ENCODE data around the gene ITGB5. TPM values are rescaled to one million over a fixed set of nuclear protein-coding genes. Genes with fewer than 3 reads are reported as not detected.
A peak's percentile ranks its signal among the peaks of the same experiment; 100 is the strongest.

Gene ITGB5
- total RNA-seq, 1 donor, result 308 TPM

DNA sequence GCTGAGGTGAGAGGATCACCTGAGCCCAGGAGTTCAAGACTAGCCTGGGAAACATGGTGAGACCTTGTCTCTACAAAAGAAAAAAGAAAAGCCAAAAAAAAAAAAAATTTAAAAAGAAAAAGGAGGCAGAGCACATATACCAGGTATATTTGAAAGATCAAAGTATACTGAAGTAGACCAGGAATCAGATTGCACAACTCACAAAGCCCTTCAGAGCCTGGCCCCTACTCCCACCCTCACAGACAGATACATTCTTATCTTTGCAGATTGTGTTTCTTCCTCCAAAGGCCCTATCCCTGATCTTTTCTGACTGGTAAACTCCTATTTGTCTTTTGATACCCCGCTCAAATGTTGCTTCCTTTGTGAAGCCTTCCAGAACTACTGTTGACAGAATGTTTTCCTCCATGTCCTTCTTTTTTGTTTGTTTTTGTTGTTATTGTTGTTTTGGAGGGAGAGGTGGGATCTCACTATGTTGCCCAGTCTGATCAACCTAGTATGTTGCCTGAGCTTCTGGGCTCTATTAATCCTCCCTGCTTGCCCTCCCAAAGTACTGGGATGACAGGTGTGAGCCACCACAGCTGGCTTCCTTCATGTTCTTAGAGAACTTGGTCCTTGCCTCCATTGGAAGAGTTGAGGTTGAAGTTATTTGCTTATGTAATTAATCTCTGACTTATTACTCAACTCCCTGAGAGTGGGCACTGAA lies 9.8 kb upstream of the ITGB5 start:
- H3K4me3 ChIP-seq (ENCODE audit: low read depth, low read length), result no peak overlapping the region
- TF ChIP-seq, protein P1, sequence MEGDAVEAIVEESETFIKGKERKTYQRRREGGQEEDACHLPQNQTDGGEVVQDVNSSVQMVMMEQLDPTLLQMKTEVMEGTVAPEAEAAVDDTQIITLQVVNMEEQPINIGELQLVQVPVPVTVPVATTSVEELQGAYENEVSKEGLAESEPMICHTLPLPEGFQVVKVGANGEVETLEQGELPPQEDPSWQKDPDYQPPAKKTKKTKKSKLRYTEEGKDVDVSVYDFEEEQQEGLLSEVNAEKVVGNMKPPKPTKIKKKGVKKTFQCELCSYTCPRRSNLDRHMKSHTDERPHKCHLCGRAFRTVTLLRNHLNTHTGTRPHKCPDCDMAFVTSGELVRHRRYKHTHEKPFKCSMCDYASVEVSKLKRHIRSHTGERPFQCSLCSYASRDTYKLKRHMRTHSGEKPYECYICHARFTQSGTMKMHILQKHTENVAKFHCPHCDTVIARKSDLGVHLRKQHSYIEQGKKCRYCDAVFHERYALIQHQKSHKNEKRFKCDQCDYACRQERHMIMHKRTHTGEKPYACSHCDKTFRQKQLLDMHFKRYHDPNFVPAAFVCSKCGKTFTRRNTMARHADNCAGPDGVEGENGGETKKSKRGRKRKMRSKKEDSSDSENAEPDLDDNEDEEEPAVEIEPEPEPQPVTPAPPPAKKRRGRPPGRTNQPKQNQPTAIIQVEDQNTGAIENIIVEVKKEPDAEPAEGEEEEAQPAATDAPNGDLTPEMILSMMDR (IDR thresholded peaks at IDR 0.05; ENCODE audit: insufficient read depth, low read length), result no peak
- no peak for DNase-seq (ENCODE audit: low read depth)

DNA sequence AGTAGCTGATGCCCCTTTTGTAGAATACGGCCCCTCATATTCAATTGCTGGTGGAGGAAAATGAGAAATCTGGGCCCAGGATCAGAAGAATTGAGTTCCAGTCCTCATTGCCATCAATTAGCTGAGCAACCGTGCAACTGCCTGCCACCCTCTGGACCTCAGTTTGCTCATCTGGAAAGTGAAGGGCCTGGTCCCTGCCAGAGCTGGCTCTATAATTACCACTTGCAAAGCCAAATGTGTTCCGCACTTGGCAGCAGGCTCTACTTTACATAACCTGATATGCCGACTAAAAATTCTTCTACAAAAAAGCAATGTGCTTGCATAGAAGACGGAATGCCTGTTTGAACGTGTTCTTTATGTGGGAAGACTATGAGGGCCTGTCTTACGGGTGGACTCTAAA lies 8.6 kb upstream of the ITGB5 start:
- TF ChIP-seq, protein P1 (IDR thresholded peaks at IDR 0.05; ENCODE audit: insufficient read depth, low read length), result no peak
- DNase-seq (ENCODE audit: low read depth), result no peak
- H3K4me3 ChIP-seq (ENCODE audit: low read depth, low read length), result no peak overlapping the region

DNA sequence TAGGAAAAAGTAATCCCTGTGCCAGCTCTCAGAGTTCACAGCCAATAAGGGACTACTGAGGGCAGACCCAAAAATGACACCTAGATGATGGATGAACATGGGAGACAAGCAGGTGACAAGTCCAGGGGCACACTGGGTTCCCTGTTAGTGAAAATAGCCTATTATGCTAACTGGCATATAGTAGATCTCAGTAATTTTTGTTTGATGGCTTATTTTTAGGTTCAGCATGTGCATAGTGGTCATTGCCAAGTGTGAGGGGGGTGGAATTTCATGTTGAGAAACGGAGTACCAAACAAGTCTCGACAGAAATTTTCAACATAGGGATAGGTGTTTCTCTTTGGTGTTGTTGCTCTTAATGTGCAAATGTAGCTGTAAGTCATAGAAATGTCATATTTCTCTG lies 6.4 kb upstream of the ITGB5 start:
- TF ChIP-seq, protein P1 (IDR thresholded peaks at IDR 0.05; ENCODE audit: insufficient read depth, low read length), result no peak
- no peak overlapping the region for H3K4me3 ChIP-seq (ENCODE audit: low read depth, low read length)
- no peak for DNase-seq (ENCODE audit: low read depth)

DNA sequence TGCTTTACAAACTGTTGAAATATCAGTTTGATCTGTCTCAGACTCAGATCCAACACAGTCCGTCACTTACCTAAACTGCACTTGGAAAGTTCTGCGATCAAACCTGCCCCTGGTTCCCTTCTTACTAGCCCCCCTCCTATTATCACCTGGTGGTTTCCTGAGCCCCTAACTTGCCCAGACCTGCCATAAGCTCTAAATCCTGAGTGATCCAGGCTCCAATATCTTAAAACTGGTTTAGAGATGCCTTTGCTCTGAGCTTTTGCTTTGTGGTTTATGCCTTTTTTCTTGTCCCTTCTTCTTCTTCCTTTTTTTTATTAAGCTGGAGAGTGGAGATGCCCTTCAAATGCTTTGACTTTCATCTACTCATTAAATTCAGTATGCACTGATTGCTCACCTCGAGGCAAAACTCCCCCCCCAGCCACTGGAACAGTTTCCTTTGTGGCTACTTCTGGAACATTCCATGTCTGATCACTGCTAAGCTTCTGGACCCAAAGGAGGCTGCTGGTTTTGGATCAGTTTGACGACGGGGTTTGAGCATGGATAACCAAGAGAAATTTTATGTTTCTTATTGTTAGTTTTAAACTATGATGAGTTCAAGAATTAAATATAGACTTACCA lies 3.5 kb upstream of the ITGB5 start:
- TF ChIP-seq, protein P1 (IDR thresholded peaks at IDR 0.05; ENCODE audit: insufficient read depth, low read length), result no peak
- DNase-seq (ENCODE audit: low read depth), result no peak
- H3K4me3 ChIP-seq (ENCODE audit: low read depth, low read length), result no peak overlapping the region

DNA sequence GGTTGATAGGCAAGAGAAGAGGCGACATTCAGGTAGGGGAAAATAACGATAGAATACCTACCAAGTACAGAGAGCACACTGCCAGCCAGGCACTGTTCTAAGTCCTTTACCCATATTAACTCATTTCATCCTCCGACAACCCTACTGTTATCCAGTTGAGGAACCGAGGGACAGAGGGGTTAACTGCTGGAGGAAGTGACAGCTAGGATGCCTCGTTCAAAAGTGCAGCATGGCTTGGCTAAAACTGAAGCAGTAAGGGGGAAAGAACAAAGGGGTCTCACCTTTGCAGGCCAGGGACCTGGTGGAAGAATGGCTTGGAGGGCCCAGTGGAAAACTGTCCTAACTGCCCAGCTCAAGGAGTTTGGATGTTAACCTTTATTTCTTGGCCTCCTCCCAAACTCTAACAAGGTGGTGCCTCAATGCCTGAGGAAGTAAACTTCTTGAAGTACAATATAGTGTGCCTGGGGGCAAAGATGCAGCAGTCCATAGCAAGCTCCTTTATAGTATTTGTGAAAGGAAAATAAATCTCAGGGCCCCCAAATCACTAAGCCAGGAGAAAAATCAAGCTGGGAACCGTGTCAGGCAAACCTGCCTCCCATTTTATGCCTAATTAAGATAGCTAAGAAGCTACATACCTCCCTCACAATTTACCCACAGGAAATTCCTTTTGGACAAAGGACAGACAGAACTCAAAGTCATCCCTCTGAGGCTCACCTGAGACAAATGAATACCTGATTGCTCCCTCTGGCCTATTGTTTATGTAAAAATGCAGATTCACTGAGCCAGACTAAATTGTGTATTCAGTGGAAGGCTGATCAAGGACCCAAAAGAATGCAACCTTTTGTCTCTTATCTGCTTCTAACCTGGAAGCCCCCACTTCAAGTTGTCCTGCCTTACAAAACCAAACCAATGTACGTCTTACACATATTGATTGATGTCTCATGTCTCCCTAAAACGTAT lies 1.6 kb upstream of the ITGB5 start:
- H3K4me3 ChIP-seq (ENCODE audit: low read depth, low read length), result no peak overlapping the region
- no peak for DNase-seq (ENCODE audit: low read depth)

DNA sequence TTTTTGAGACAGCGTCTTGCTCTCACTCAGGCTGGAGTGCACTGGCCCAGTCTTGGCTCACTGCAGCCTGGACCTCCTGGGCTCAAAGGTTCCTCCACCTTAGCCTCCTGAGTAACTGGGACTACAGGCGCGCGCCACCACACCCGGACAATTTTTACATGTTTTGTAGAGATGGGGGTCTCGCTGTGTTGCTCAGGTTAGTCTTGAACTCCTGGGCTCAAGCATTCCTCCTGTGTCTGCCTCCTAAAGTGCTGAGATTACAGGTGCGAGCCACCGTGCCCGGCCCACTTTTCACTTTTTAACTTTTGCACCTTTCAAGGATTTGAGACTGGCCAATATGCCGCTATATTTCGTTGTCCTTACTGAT lies 750 bp upstream of the ITGB5 start:
- TF ChIP-seq, protein P1 (IDR thresholded peaks at IDR 0.05; ENCODE audit: insufficient read depth, low read length), result no peak
- peak overlapping the region; percentile 77 for H3K4me3 ChIP-seq (ENCODE audit: low read depth, low read length)
- no peak for DNase-seq (ENCODE audit: low read depth)

More for the DNA sequence above, 1.6 kb upstream of the ITGB5 start:
- TF ChIP-seq, protein P1 (IDR thresholded peaks at IDR 0.05; ENCODE audit: insufficient read depth, low read length), result no peak
